K562 (cell line): ENCODE data around the gene RRAS. TPM values are rescaled to one million over a fixed set of nuclear protein-coding genes. Genes with fewer than 3 reads are reported as not detected.

ENCODE experiments used
- ARID1B ChIP-seq: fragments of 450-650 bp; IDR thresholded peaks from 2 replicates; pipeline ENCODE4 v1.6.1; 2016; ENCODE audit warnings: antibody characterized with exemption, mild to moderate bottlenecking, inconsistent platforms
- ATF6 ChIP-seq: sonication (generic); formaldehyde crosslinking; IDR thresholded peaks from 2 replicates; pipeline ENCODE4 v1.4.0; 2020; ENCODE audit warnings: mild to moderate bottlenecking, missing genetic modification reagents
- BRD9 ChIP-seq: fragments of 450-650 bp; IDR thresholded peaks from 2 replicates; pipeline ENCODE4 v1.6.1; 2018; ENCODE audit warnings: low read depth; ENCODE audit not compliant: partially characterized antibody
- CC2D1A ChIP-seq: fragments of 450-650 bp; IDR thresholded peaks from 2 replicates; pipeline ENCODE4 v1.6.1; 2017; ENCODE audit warnings: mild to moderate bottlenecking
- EWSR1 ChIP-seq: fragments of 450-650 bp; IDR thresholded peaks from 2 replicates; pipeline ENCODE4 v1.6.1; 2018; ENCODE audit warnings: borderline replicate concordance, mild to moderate bottlenecking, low read depth, moderate library complexity; ENCODE audit not compliant: partially characterized antibody
- HNRNPLL ChIP-seq: fragments of 200-400 bp; formaldehyde crosslinking; IDR thresholded peaks from 2 replicates; pipeline ENCODE4 v1.6.1; 2017; ENCODE audit warnings: low read length, low read depth, mild to moderate bottlenecking; ENCODE audit not compliant: poor library complexity, severe bottlenecking
- HOXB6 ChIP-seq: fragments of 250-450 bp; sonication (Bioruptor Pico); IDR thresholded peaks from 2 replicates; pipeline ENCODE4 v1.5.1; 2022; ENCODE audit warnings: mild to moderate bottlenecking, borderline replicate concordance
- MLX ChIP-seq, 2 experiments: fragments of 450-650 bp in 1 of 2; sonication (generic) in 1 of 2; formaldehyde crosslinking; conservative IDR thresholded peaks; 2 replicates each; pipeline versions ENCODE4 v1.4.0 to v1.8.1; 2020 to 2022; ENCODE audit warnings: mild to moderate bottlenecking in 1 of 2, missing genetic modification reagents in 1 of 2
- NEUROD1 ChIP-seq: fragments of 150-350 bp; IDR thresholded peaks from 2 replicates; pipeline ENCODE4 v1.6.1; 2014; ENCODE audit warnings: borderline replicate concordance, low read length, low read depth; ENCODE audit not compliant: partially characterized antibody
- OTX1 ChIP-seq: fragments of 450-650 bp; formaldehyde crosslinking; IDR thresholded peaks from 2 replicates; pipeline ENCODE4 v1.4.0; 2022; ENCODE audit warnings: mild to moderate bottlenecking
- PBX2 ChIP-seq, 2 experiments: IDR thresholded peaks in 1 of 2; conservative IDR thresholded peaks in 1 of 2; 2 replicates each; pipeline ENCODE4 v1.6.1; 2016; ENCODE audit warnings: low read depth in 2 of 2, mild to moderate bottlenecking in 1 of 2, missing compliant biosample characterization in 1 of 2, missing genetic modification characterization in 1 of 2, moderate library complexity in 1 of 2
- PCBP1 ChIP-seq: fragments of 200-400 bp; formaldehyde crosslinking; IDR thresholded peaks from 2 replicates; pipeline ENCODE4 v1.6.1; 2018; ENCODE audit warnings: mild to moderate bottlenecking, low read depth, low read length; ENCODE audit not compliant: poor library complexity, severe bottlenecking
- RAD51 ChIP-seq: fragments of 450-650 bp; IDR thresholded peaks from 2 replicates; pipeline ENCODE4 v1.7.1; 2016; ENCODE audit warnings: low read depth, mild to moderate bottlenecking, borderline replicate concordance
- RBFOX2 ChIP-seq: fragments of 200-400 bp; formaldehyde crosslinking; IDR thresholded peaks from 2 replicates; pipeline ENCODE4 v1.6.1; 2017; ENCODE audit warnings: low read depth, mild to moderate bottlenecking, low read length, moderate library complexity
- RBM14 ChIP-seq: fragments of 200-400 bp; formaldehyde crosslinking; IDR thresholded peaks from 2 replicates; pipeline ENCODE4 v1.6.1; 2018; ENCODE audit warnings: low read depth, mild to moderate bottlenecking, low read length, moderate library complexity, borderline replicate concordance; ENCODE audit not compliant: insufficient read depth
- RUNX1 ChIP-seq: sonication (generic); IDR thresholded peaks from 2 replicates; pipeline ENCODE4 v1.6.1; 2016; ENCODE audit warnings: antibody characterized with exemption, low read depth
- USF2 ChIP-seq: sonication (generic); formaldehyde crosslinking; IDR thresholded peaks from 2 replicates; pipeline ENCODE4 v1.5.0; 2020; ENCODE audit warnings: missing genetic modification reagents
- ZNF24 ChIP-seq: fragments of 450-650 bp; IDR thresholded peaks from 2 replicates; pipeline ENCODE4 v1.6.1; 2016
- ZNF311 ChIP-seq: fragments of 250-450 bp; sonication (Bioruptor Pico); IDR thresholded peaks from 2 replicates; pipeline ENCODE4 v1.4.0; 2020; ENCODE audit warnings: mild to moderate bottlenecking, moderate library complexity
- ZNF431 ChIP-seq: sonication (generic); formaldehyde crosslinking; IDR thresholded peaks from 2 replicates; pipeline ENCODE4 v1.8.0; 2022; ENCODE audit warnings: mild to moderate bottlenecking, missing genetic modification reagents
- polyA plus RNA-seq, 8 experiments: library from polyadenylated mRNA; depleted of rRNA in 4 of 8; stranded (reverse) in 5 of 8; unstranded in 3 of 8; fragments of >200 nt; fragmentation: Nextera tagmentation in 2 of 8; fragmentation: Illumina TruSeq in 1 of 8; extraction: Ambion mirVana in 2 of 8; extraction: Trizol in 1 of 8; gene quantifications; 2 replicates each; pipeline versions ENCODE4 v1.2.1 to v1.2.3, GENCODE V29; 2011 to 2014; ENCODE audit warnings: inconsistent platforms in 1 of 8, missing spikeins in 1 of 8
- total RNA-seq, 7 experiments: library from RNA; depleted of rRNA in 6 of 7; stranded (reverse); fragments of >200 nt in 6 of 7; fragmentation: Illumina TruSeq in 2 of 7; extraction: Trizol in 2 of 7; gene quantifications; 2 replicates each; pipeline versions ENCODE4 v1.2.1 to v1.2.3, GENCODE V29; 2011 to 2021; ENCODE audit warnings: low replicate concordance in 1 of 7
- TF ChIP-seq, protein P1 (sequence below): fragments of 450-650 bp; IDR thresholded peaks from 2 replicates; pipeline ENCODE4 v1.6.1; 2016; ENCODE audit warnings: low read depth, mild to moderate bottlenecking, moderate library complexity

The RRAS gene
- total and polyA plus RNA-seq, 9 of the 15 experiments (the other 6 are each of a cell fraction or from before 2014, with no cell fraction given): 0.70 to 17.3 (median 8.2) TPM

GRCh38 chr19:49676136-49676783 is 36.3 kb upstream of the RRAS start (continued):
- TF ChIP-seq ARID1B (peak; percentile 35; the same call in 1 of the 2 replicates), HNRNPLL (peak; percentile 9), USF2 (CRISPR knock-in tag) (no peak), RBM14 (no peak), PCBP1 (no peak), OTX1 (CRISPR knock-in tag) (0 out of 2 replicates have a peak, but pooled peaks have one; percentile 5), ATF6 (no peak), ZNF431 (CRISPR knock-in tag) (no peak), CC2D1A (no peak), HOXB6 (CRISPR knock-in tag) (no peak), ZNF24 (no peak), EWSR1 (no peak), NEUROD1 (no peak), BRD9 (peak; percentile 88), ZNF311 (CRISPR knock-in tag) (no peak), PBX2 (CRISPR knock-in tag; IDR thresholded peaks at IDR 0.05; ENCODE audit: low read depth) (no peak), PBX2 (tag; conservative IDR thresholded peaks at IDR 0.05; ENCODE audit: low read depth) (no peak), RBFOX2 (peak; percentile 53), MLX (CRISPR knock-in tag; conservative IDR thresholded peaks at IDR 0.05) (no peak), RAD51 (no peak), RUNX1 (no peak)
- TF ChIP-seq, protein P1, sequence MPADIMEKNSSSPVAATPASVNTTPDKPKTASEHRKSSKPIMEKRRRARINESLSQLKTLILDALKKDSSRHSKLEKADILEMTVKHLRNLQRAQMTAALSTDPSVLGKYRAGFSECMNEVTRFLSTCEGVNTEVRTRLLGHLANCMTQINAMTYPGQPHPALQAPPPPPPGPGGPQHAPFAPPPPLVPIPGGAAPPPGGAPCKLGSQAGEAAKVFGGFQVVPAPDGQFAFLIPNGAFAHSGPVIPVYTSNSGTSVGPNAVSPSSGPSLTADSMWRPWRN: no peak; the same call in 1 of the 2 replicates
